HG02642 (cell line): ENCODE data around the gene SUN5.

Experiments
- ATAC-seq: cut with Tn5 transposase; IDR thresholded peaks from one replicate; pipeline ENCODE4 v1.9.1; 2021; ENCODE audit warnings: mild to moderate bottlenecking; ENCODE audit not compliant: unreplicated experiment, poor library complexity

SUN5 gene

DNA sequence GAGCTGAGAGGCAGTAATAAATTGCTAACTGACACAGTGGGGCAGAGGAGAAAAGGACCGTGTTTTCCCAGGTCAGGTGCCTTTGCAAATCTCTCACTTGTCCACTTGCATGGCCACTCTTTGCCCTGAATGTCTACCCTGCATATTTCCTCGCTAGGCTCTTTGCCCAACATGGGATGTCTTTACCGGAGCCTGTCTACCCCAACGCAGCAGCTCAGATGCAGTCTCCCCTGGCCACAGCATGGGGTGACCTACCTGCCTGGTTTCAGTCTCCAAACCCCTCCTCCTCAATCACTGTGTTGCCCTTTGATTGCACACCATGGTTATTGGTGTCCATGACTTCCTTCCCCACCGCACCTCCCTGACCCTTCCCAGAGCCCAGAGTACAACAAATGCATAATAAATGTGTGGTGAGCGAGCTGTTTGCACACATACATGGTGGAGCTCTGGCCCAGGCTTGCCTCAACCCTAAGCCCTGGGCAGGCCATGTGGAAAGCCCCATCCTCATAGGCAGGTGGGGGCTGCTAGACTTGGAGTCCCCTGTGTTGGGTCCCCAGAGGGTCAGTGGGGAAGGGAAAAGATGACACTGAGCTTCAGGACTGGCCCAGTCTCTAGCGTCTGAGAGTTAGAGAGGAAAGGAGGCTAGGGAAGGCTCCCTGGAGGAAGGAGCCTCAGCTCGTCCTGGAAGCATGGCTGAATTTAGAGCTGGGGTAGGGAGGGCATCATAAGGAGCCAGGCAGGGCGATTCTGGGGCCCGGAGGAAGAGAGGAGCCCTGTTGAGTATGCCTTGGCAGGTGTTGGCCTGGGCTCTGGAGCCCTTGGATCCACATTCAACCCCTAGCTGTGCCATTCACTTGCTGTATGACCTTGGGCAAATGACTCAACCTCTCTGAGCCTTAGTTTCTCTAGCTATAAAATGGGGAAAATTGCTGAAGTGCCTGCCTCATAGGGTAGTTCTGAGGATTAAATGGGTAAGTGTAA lies 22.8 kb upstream of the SUN5 start:
- no peak for ATAC-seq

DNA sequence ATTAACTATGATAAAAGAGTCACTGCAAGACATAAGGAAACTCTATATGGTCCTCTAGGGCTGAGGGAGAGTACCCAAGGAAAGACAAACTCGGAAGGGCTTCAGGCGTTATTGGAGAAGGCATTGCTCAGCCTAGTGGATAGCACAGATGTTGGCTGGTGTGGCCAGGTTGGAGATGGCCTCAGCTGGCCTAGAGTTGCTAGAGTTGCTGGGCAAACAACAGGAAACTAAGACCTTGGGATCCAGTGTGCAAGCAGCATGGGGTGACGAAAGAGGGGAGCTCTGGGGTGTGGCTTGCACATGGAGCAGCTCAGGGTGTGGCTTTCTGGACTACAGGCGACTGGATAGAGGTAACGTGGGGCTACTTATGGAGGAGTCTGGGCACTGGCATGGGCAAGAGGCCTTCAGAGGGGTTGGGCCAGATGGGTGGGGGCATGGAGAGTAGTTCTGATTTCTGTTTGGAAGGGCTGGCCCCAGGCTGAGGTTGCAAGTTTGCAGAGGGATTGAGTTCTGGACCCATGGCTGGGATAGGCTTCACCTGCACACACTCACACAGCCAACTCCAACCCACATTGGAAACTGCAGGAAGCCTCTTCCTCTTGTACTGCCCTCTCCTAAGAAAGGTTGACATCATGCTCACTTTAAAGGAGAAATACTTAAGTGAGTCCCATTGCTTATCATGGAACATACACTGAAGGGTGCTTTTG lies 22.0 kb upstream of the SUN5 start:
- no peak for ATAC-seq

DNA sequence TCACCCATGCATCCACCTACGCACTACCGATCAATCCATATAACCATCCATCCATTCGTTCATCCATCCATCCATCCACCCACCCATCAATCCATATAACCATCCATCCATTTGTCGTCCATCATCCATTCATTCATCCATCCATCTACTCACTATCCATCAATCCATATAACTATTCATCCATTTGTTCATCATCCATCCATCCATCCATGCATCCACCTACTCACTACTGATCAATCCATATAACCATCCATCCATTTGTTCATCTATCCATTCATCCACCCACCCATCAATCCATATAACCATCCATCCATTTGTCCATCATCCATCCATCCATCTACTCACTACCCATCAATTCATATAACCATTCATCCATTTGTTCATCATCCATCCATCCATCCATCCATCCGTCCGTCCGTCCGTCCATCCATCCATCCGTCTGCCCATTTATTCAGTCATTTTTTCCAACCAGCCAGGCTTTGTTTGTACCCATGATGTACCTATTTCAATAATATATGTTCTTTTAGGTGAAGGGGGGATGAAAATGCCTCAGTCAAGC lies 21.2 kb upstream of the SUN5 start:
- ATAC-seq: no peak

DNA sequence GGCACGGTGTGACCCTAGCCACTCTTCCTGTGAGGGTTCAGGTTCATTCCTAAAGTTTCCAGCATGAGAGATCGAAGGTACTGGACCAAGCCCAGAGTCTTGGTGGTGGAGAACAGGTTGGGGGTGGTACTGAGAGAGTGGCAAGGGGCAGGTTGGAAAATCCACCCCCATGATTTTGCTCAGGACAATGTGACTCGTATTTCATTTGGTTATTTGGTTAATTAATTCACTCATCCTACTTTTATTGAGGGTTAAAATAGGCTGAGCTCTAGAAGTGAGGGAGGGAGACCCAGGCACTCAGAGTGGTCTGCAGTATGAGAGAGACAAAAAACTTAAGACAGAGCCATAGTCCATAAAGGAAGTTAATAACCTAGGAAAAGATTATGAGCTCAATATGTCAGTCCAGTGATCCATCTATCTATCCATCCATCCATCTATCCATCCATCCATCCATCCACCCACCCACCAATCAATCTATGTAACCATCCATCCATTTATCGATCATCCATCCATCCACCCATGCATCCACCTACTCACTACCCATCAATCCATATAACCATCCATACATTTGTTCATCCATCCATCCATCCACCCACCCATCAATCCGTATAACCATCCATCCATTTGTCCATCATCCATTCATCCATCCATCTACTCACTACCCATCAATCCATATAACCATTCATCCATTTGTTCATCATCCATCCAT lies 20.5 kb upstream of the SUN5 start:
- no peak for ATAC-seq

DNA sequence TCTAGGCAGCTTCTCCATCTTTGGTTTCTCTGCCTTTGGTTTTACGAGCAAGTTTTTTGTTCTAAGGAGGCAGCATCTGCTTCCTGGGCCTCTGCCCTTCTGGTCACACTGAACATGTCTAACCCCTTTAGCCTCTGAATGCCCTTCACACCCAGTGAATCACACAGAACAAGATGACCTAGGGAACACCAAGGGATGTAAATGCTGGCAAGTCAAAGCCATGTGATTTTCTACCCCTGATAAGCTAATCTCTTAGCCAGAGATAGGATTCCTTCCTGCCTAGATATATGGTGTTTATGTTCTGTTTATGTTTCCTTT lies 20.0 kb upstream of the SUN5 start:
- no peak for ATAC-seq

DNA sequence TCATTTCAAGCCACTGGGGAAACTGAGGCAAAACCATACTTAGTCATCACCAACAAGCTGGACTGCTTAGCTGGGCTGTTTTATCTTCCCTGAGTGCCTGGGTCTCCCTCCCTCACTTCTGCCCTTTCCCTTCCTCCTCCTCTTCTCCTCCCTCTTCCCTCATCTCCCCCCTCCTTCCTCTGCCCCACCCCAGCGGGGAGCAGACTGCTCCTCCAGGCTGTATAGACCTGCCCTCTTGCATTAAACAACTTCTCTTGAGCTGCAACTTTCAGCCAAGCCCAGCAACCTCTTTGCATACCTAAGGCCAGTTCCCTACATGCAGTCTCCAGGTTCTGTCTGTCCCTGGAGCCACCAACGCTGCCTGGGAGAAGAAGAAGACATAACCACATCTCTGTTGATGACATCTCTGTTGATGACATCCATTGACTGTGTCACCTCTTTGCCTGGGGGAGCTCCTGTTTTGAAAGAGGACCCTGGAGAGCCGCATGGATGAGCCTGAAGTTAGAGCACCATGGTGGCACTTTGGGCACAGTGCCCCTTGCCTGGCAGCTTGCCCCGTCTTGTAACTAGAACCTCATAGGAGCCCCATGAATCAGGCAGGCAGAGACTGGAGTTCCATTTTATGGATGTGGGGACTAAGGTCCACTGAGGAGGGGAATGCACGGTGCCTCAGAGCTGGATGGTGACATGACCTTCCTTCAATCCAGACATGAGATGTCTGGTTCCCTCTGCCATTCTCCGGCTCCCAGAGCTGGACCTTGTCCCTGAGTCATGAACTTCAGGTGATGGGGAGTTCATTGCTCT lies 19.4 kb upstream of the SUN5 start:
- no peak for ATAC-seq

DNA sequence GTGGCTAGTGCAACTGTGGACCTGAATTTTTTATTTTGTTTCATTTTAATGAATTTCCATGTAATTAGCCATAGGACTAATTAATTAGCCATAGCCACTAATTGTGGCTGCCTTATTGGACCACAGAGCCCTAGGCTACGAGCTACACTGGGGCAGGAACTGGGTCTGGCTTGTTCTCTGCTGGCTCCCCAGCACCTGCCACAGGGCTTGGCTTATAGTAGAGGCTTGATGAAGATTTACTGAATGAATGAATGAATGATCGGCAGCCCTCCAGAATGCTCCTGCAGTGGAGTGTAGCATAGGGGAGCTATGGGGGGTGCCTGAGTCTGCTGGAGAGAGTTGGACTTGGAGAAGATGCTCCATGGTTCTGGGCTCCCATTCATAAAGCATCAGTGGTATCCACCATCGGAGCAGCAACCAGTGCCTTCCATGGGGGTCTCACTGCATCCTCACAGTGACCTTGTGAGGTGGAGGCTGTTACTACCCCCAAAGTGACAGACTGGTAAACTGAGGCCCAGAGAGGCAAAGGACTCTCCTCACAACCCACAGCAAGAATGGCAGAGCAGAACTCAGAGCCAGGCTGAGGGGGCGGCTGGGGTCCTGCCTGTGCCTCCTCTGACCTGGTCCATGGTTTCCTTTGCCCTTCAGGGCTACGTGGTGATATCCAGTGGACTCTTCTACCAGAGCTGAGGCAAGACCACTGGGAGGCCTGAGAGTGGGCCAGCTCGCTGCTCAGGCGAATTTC lies 18.6 kb upstream of the SUN5 start:
- no peak for ATAC-seq

DNA sequence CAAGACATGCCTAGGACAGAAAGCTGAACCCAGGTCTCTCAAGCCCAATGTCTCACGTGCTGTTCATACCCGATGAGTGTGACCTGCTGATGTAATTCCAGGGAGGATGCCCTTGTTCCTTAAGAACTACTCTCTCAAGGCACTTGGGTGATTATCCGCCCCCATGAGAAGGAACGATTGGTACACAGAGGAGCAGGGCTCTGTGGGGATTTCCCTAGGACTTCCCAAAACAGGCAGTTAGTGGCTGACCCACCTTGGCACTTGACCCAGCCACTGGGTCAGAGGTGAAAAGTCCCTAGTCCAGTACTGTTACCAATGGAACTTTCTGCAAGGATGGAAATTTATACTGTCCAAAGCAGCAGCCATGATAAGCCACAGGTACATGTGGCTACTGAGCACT lies 18.1 kb upstream of the SUN5 start:
- ATAC-seq: no peak

DNA sequence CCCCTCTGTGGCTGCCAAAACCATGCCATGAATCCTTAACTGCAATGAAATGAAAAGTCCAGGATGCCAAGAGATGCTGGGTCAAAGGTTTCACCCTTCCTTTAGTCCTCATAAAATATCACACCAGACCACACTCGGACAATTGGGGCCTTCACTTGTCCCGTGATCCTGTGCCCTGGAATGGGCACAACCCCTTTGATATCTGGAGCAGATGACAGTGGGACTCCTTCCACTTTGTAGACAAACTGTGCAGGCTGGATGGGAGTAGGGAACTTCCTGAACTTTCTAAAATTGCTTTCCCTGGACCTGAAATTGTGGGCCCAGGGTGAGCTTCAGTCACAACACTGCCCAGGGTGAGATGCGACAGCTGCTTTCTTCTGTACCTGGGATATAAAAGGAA lies 17.6 kb upstream of the SUN5 start:
- no peak for ATAC-seq

DNA sequence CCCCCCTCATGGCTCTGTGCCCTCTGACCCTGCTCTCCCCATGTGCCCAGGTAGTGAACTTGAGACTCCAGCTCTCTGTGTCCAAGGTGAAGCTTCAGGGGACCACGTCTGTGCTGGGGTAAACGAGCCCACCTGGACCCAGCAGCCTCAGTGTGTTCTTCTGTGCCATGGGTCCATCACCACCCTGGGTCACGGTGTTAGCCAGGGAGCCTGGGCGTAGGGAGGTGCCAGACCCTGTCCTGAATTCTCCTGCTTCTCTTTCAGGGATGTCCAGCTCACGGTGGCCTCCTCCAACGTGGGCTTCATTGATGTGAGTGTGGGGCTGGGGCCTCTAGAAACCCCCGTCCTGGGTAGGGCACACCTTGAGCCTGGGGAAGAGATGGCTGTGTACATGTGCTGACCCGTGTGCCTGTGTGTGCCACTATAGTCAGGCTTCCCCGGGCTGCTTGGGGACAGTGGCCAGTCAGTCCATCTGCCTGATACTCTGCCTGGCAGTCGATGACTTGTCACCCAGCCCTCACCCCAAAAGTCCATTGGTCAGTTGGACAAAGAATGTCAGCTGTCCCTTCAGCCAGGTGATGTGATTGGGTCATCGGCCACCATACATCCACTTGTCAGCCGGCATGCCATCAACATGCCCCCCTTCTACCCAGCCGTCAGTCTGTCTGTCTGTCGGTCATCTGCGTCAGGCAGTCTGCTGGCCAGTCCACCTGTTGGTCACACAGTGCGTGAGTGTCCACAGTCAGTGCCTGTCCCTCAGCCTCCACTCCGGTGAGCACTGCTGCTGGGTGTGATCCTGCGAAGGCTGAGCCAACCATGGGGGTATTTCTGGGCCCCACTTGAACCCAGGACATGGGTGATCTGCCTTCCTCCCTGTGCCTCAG lies 16.3 kb upstream of the SUN5 start:
- no peak for ATAC-seq

DNA sequence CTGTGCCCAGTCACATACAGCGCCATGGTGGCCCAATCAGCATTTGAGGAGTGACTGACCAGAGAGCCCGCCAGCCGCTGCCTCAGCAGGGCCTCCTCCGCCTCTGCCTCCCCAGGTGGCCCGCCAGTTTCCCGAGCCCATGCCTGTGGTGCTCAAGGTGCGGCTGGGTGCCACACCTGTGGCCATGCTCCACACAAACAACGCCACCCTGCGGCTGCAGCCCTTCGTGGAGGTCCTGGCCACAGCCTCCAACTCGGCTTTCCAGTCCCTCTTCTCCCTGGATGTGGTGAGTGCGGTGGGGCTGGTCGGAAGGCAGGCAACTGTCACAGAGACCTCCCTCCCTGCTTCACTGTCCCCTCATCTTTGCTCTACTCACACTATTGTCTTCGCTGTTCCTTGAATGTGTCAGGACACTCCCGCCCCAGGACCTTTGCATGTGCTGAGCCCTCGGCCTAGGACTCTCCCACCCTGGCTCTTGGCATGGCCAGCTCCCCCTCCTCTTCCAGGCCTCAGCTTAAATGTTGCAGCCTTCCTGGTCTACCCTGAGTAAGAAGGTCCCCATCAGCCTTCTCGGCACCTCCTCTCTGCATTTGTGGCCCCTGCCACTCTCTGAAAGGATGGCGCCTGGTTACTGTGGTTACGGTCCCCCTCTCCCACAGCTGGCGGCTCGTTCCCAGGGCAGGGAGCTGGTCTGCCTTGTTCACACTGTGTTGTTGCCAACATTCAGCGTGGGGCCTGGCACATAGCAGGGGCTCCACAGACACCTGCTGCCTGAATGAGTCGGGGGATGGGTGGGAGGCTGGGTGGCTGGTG lies 15.4 kb upstream of the SUN5 start:
- ATAC-seq: no peak

DNA sequence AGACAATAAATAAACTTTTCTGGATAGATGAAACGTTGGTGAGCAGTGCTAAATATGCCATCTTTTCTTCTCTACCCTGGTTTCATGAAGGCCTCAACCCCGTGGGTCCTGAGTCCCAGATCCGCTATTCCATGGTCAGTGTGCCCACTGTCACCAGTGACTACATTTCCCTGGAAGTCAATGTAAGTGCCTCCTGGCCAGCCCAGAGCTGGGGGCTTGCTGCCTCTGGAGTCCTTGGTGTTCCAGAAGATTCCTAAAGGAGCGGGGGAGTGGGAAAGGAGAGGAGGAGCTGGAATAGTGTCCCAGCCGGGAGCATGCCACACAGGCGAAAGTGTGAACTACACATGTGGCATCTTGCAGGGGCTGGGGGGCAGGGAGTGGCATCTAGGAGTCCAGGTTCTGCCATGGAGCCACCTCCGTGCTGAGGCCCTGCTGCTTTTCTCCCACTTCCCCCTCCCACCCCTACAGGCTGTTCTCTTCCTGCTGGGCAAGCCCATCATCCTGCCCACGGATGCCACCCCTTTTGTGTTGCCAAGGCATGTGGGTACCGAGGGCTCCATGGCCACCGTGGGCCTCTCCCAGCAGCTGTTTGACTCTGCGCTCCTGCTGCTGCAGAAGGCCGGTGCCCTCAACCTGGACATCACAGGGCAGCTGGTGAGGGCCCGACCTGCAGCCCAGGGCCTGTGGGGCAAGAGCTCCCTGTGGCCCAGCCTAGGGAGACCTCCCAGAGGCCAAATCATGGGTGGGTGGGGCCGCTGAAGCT lies 14.1 kb upstream of the SUN5 start:
- no peak for ATAC-seq

DNA sequence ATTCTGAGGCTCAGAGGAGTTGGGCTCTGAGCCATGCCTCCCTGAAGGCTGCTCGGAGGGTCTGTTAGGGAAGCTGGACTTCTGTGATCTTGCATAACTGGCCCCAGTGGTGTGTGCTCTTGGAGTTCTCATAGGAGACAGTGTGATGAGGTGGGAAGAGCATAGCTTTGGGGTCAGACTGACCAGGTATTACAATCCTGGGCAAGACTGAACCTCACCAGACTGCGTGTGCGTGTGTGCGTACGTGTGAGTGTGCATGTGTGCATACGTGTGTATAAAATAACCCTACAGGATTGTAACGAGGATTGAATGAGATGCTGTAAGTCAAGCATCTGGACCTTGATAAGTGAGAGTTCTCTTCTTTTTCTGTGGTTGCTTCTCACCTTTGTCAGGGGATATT lies 13.3 kb upstream of the SUN5 start:
- no peak for ATAC-seq

DNA sequence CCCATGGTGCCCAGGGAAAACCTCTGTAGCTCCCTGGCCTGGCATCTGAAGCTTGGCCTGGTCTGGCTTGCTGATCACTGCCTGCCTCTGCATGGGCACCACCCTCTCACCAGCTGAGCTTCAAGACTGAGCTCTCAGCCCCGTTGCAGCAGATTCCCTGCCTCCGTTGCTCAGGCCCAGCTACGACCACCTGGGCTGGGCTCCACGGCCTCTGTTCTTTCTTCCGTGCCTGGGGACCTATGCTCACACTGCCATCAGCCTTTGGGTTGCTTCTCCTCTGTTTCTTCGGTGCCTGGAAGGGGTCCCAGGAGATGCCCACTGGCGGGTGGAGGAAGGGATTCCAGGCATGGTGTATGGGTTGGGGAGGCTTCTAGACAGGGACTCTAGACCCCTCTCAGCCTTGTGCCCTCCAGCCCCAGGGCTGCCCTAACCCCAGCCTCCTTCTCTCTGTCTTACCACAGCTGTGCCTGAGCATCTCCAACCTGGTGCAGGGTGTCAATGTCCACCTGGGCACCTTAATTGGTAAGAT lies 12.4 kb upstream of the SUN5 start:
- ATAC-seq: no peak

DNA sequence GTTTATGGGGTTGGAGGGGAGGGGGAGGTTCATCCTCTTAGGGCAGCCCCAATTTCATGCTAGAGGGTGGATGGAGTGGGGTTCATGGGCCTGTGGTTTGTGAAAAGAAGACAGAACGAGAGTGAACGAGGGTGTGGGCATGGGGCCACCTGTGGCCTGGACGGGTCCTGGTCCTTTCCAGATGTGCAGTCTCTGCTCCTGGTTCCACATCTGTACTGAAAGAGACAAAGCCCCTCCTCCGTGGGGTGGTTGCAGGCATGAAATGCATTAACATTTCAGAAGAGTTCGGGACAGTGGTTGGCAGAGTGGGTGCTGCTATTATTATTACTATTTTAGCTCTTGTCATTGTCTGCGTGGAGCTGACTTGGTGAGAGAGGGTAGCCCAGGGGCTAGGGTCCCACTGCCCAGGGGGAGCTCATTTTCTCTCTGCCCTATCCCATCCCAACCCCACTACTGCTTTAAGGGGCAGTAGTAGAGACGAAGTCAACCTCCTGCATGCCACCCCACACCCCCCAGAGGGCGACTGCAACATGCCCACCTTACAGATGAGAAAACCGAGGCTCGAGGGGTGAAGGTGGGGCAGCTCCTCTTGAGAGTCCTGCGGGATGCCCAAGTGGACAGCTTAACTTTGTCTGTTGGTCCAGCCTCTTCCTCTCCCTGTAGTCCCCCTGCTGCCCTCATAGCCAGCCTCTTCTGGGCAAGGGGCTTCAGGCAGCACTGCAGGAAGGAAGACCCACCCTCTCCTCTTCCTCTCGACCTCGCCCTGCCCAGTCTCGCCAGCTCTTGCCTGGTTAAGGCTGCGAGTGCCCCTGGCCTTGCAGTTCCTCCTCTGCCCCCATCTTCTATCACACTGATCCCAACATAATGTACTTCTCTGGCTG lies 11.7 kb upstream of the SUN5 start:
- ATAC-seq: no peak

DNA sequence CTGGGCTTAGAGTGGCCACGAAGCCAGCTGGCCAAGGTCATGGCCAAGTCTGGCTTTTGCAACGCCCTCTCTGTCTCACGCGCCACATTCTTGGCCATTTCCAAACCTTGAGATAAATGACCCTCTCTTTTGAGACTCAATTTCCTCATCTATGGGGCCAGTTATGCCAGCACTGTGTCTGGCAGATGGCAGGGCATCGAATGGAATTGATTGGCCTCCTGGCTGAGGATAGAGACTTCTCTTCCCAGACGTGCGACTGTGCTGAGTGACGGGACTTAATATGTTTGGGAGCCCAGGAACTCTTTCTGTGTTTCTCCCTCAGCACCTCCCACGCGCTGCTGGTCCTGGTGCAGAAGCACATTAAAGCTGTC lies 10.9 kb upstream of the SUN5 start:
- ATAC-seq: no peak
